ENCODE measurements around the gene SLC5A9.
"Not testable (repeated sequence)": the region's sequence is repeated elsewhere in the genome, so short reads cannot be mapped to it uniquely, and the experiment has no call there.

The SLC5A9 gene

GRCh38 chr1:48277437-48277836, 54.9 kb downstream of the SLC5A9 start:
- ATAC-seq (replicated peaks); H3K27ac Mint-ChIP-seq; H3K4me1 Mint-ChIP-seq; H3K4me3 Mint-ChIP-seq; H3K36me3 Mint-ChIP-seq; DNase-seq: not testable (repeated sequence)
- H3K27me3 Mint-ChIP-seq = peaks cover 12 to 33% of the 10 kb centered on the region in 2 donors
- H3K9me3 Mint-ChIP-seq = peaks cover 2 to 11% of the 10 kb centered on the region in 2 donors

- Mint-ChIP-seq H3K9me3 (peaks cover 3 to 12% of the 10 kb centered on the region in 2 donors), H3K27me3 (peaks cover 13% of the 10 kb centered on the region in 2 donors)
- ATAC-seq (replicated peaks); H3K27ac Mint-ChIP-seq; DNase-seq; H3K4me1 Mint-ChIP-seq; H3K4me3 Mint-ChIP-seq; H3K36me3 Mint-ChIP-seq: not testable (repeated sequence)
Measured at GRCh38 chr1:48282329-48282728, 59.8 kb downstream of the SLC5A9 start.

GRCh38 chr1:48284696-48285420, 62.3 kb downstream of the SLC5A9 start:
- H3K4me3 Mint-ChIP-seq; H3K27ac Mint-ChIP-seq; H3K36me3 Mint-ChIP-seq; H3K9me3 Mint-ChIP-seq; H3K27me3 Mint-ChIP-seq; ATAC-seq (replicated peaks); DNase-seq; H3K4me1 Mint-ChIP-seq: not testable (repeated sequence)

- no peak overlapping the region for H3K27ac Mint-ChIP-seq
- peaks cover 0 to 8% of the 10 kb centered on the region in 2 donors for H3K27me3 Mint-ChIP-seq
- peaks cover 1 to 5% of the 10 kb centered on the region in 2 donors for H3K36me3 Mint-ChIP-seq
- H3K4me3 Mint-ChIP-seq = no peak overlapping the region
- peaks cover 3 to 10% of the 10 kb centered on the region in 2 donors for H3K9me3 Mint-ChIP-seq
- no peak for ATAC-seq (replicated peaks)
- H3K4me1 Mint-ChIP-seq = no peaks in the 10 kb centered on the region
- DNase-seq = no peak
Measured at GRCh38 chr1:48285525-48285924, 63.0 kb downstream of the SLC5A9 start.

GRCh38 chr1:48291421-48291820, 68.9 kb downstream of the SLC5A9 start:
- Mint-ChIP-seq H3K4me3 (no peak overlapping the region), H3K27me3 (peaks cover 0 to 4% of the 10 kb centered on the region in 2 donors), H3K9me3 (peaks cover 3 to 4% of the 10 kb centered on the region in 2 donors), H3K4me1 (peaks cover 0 to 1% of the 10 kb centered on the region in 2 donors), H3K27ac (no peak overlapping the region), H3K36me3 (peaks cover 0 to 3% of the 10 kb centered on the region in 2 donors)
- DNase-seq (no peak), ATAC-seq (replicated peaks) (no peak)

GRCh38 chr1:48292706-48293105, 70.2 kb downstream of the SLC5A9 start:
- H3K27ac Mint-ChIP-seq = no peak overlapping the region
- H3K36me3 Mint-ChIP-seq = peaks cover 0 to 3% of the 10 kb centered on the region in 2 donors
- peaks cover 3 to 4% of the 10 kb centered on the region in 2 donors for H3K9me3 Mint-ChIP-seq
- no peak for ATAC-seq (replicated peaks)
- peaks cover 0 to 1% of the 10 kb centered on the region in 2 donors for H3K4me1 Mint-ChIP-seq
- no peak for DNase-seq
- H3K4me3 Mint-ChIP-seq = no peak overlapping the region
- H3K27me3 Mint-ChIP-seq = peaks cover 0 to 4% of the 10 kb centered on the region in 2 donors

GRCh38 chr1:48294094-48294493, 71.6 kb downstream of the SLC5A9 start:
- not testable (repeated sequence) for H3K27me3 Mint-ChIP-seq; H3K4me1 Mint-ChIP-seq; DNase-seq; H3K27ac Mint-ChIP-seq; ATAC-seq (replicated peaks); H3K9me3 Mint-ChIP-seq; H3K4me3 Mint-ChIP-seq; H3K36me3 Mint-ChIP-seq

- Mint-ChIP-seq H3K36me3 (peaks cover under 1 to 3% of the 10 kb centered on the region in 2 donors), H3K27ac (no peak overlapping the region), H3K27me3 (peaks cover 0 to 4% of the 10 kb centered on the region in 2 donors), H3K4me3 (no peak overlapping the region), H3K9me3 (peaks cover 2 to 5% of the 10 kb centered on the region in 2 donors), H3K4me1 (peaks cover 0 to 1% of the 10 kb centered on the region in 2 donors)
- DNase-seq (no peak), ATAC-seq (replicated peaks) (no peak)
Measured at GRCh38 chr1:48294656-48295055, 72.1 kb downstream of the SLC5A9 start.
